Calu3 (cell line): Measurements from ENCODE around the gene CXCL17. TPM values are rescaled to one million over a fixed set of nuclear protein-coding genes. Genes with fewer than 3 reads are reported as not detected.

Source experiments
- BruUV-seq: library from RNA; stranded (reverse); fragments of 400-500 nt; replicated peaks from 2 replicates; lab custom pipeline; 2021; lab: Mats Ljungman, UMichigan
- CTCF ChIA-PET: fragments of 300-600 bp; sonication (Branson Sonifier 250); formaldehyde crosslinking; loops from one replicate; lab custom pipeline; 2022; ENCODE audit warnings: antibody characterized with exemption; lab: Charles Lee
- DNase-seq: peaks from one replicate; pipeline ENCODE4 v3.0.0; 2022
- H3K27ac Mint-ChIP-seq: one replicate; pipeline ENCODE4 v1.8.0; 2022; ENCODE audit warnings: mixed read lengths; ENCODE audit not compliant: unreplicated experiment
- H3K27me3 Mint-ChIP-seq: one replicate; pipeline ENCODE4 v1.8.0; 2022; ENCODE audit warnings: mixed read lengths; ENCODE audit not compliant: unreplicated experiment
- H3K36me3 Mint-ChIP-seq: one replicate; pipeline ENCODE4 v1.8.0; 2022; ENCODE audit warnings: mild to moderate bottlenecking, moderate library complexity, mixed read lengths; ENCODE audit not compliant: insufficient read depth, unreplicated experiment
- H3K4me1 Mint-ChIP-seq: one replicate; pipeline ENCODE4 v1.8.0; 2022; ENCODE audit warnings: mild to moderate bottlenecking, low read depth, mixed read lengths; ENCODE audit not compliant: unreplicated experiment
- H3K4me3 Mint-ChIP-seq: one replicate; pipeline ENCODE4 v1.8.0; 2022; ENCODE audit warnings: mild to moderate bottlenecking, low read depth, moderate library complexity, mixed read lengths; ENCODE audit not compliant: unreplicated experiment
- H3K9me3 Mint-ChIP-seq: one replicate; pipeline ENCODE4 v1.8.0; 2022; ENCODE audit warnings: low read depth, mixed read lengths; ENCODE audit not compliant: unreplicated experiment
- intact Hi-C: fragments of 100-400 bp; cut with micrococcal nuclease; formaldehyde crosslinking; loops from one replicate; pipeline ENCODE4 v1.10.0; 2022; ENCODE audit not compliant: unreplicated experiment
- total RNA-seq: library from RNA; stranded (reverse); gene quantifications from 2 replicates; pipeline ENCODE4 v1.2.3, GENCODE V29; 2022
- TF ChIP-seq, protein P1 (sequence below): fragments of 200-600 bp; IDR thresholded peaks from one replicate; pipeline ENCODE4 v1.8.0; 2022; ENCODE audit warnings: antibody characterized with exemption; ENCODE audit not compliant: unreplicated experiment

Gene CXCL17
- total RNA-seq, 1 experiment from 2014 or later = 4.0 TPM

DNA sequence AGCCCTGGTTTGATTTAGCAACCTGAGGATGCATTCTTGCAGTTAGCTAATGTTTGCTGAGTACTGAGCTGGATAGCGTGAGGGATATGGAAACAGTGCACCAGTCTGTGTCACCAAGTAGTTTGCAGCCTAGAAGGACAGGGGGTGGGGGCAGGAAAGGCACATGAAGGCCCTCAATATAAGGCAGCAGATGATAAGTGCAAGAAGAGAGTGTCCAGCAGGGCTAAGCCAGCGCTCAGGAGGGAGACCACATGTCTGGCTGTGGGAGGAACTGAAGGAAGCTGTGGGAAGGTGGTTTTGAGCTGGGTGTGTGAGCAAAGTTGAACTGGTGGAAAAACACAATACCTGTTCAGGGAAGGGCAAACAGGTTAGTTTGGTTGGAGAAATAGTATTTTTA, 1.7 kb downstream of the CXCL17 start:
- BruUV-seq = no TSS peak
- Mint-ChIP-seq H3K36me3 (peaks cover 7% of the 10 kb centered on the region), H3K4me1 (peaks cover 55% of the 10 kb centered on the region), H3K27ac (peak overlapping the region; percentile 37), H3K27me3 (no peaks in the 10 kb centered on the region), H3K4me3 (peak overlapping the region; percentile 17), H3K9me3 (no peaks in the 10 kb centered on the region)
- intact Hi-C loops = no loop called here
- TF ChIP-seq, protein P1, sequence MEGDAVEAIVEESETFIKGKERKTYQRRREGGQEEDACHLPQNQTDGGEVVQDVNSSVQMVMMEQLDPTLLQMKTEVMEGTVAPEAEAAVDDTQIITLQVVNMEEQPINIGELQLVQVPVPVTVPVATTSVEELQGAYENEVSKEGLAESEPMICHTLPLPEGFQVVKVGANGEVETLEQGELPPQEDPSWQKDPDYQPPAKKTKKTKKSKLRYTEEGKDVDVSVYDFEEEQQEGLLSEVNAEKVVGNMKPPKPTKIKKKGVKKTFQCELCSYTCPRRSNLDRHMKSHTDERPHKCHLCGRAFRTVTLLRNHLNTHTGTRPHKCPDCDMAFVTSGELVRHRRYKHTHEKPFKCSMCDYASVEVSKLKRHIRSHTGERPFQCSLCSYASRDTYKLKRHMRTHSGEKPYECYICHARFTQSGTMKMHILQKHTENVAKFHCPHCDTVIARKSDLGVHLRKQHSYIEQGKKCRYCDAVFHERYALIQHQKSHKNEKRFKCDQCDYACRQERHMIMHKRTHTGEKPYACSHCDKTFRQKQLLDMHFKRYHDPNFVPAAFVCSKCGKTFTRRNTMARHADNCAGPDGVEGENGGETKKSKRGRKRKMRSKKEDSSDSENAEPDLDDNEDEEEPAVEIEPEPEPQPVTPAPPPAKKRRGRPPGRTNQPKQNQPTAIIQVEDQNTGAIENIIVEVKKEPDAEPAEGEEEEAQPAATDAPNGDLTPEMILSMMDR = no peak
- DNase-seq = peak; percentile 60
- CTCF ChIA-PET = interaction anchor here (0.5 to 3.1 kb wide), 14 partner anchors 10 to 450 kb away, joined by 3 to 25 read pairs (median 5); partner anchors contain the start of gene CEACAM1

DNA sequence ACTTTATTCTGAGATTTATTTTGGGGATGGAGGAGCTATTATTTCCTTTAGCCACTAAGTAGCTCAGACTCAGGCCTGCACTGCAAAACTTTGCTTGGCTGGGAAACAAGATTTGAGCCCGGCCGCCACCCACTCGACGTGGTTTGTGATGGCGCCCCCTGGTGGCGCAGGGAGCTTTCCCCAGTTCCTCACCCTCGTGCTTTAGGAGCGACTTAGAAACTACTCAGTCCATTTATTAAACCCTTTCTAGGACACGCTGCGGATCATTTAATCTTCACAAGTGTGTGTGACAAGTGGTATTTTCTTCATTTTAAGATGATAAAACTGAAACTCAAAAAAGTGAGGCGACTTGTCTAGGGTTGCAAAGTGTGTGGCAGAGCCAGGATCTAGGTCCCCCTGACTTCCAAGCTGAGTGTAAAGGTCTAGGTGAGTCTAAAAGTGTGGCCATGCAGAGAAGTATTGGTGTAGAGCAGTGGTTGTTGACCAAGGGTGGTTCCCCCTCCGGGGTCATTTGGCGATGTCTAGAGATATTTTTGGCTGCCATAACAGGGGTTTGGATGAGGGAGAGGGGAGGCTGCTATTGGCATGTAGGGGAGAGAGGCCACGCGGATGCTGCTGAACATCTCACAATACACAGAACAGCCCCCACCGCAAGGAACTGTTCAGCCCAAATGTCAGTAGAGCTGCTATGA, 2.2 kb downstream of the CXCL17 start:
- TF ChIP-seq, protein P1 = peak; percentile 93
- intact Hi-C loops = no loop called here
- H3K4me1 Mint-ChIP-seq = peaks cover 55% of the 10 kb centered on the region
- H3K9me3 Mint-ChIP-seq = no peaks in the 10 kb centered on the region
- peaks cover 7% of the 10 kb centered on the region for H3K36me3 Mint-ChIP-seq
- no TSS peak for BruUV-seq
- H3K27ac Mint-ChIP-seq = peak overlapping the region; percentile 37
- DNase-seq = peak; percentile 92
- H3K4me3 Mint-ChIP-seq = peak overlapping the region; percentile 17
- CTCF ChIA-PET = interaction anchor here (0.6 to 3.1 kb wide), 17 partner anchors 10 to 161 kb away, joined by 3 to 25 read pairs (median 4); partner anchors contain the start of gene CEACAM1
- H3K27me3 Mint-ChIP-seq = no peaks in the 10 kb centered on the region

DNA sequence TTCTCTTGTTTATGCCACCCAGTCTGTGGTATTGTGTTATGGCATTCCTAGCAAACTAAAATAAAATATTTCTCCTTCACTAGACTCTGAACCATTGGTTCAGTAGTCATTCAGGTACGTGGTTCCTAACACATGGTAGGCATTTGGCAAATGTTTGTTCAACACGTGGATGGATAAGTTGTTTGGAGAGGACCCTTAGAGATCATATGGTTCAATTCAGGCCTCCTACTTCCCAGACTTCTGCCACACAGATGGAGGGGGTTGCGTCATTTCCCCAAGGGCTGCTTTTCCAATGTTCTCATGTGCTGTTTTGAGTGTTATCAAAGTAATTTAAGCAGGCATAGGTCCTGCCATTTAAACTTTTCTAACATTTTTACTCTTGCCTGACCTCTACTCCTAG, 6.7 kb downstream of the CXCL17 start:
- Mint-ChIP-seq H3K4me3 (no peak overlapping the region), H3K4me1 (peaks cover 36% of the 10 kb centered on the region), H3K9me3 (no peaks in the 10 kb centered on the region), H3K27ac (no peak overlapping the region), H3K27me3 (no peaks in the 10 kb centered on the region), H3K36me3 (peaks cover 7% of the 10 kb centered on the region)
- TF ChIP-seq, protein P1 = no peak
- DNase-seq = no peak
- BruUV-seq = no TSS peak
- intact Hi-C loops = loop anchor here (5.0 kb wide), 1 partner anchor 161 kb away; no protein-coding TSS in a partner anchor
- CTCF ChIA-PET = no interaction called here

DNA sequence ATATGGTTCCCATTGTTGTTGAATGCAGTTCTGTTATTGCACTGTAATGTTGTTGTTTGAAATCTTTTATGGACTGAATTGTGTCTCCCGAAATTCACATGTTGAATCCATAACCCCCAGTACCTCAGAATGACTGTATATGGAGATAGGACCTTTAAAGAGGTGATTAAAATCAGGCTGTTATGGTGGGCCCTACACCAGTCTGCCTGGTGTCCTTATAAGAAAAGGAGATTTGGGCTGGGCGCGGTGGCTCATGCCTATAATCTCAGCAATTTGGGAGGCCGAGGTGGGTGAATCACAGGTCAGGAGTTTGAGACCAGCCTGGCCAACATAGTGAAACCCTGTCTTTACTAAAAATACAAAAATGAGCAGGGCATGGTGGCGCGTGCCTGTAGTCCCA, 7.4 kb downstream of the CXCL17 start:
- H3K36me3 Mint-ChIP-seq = peaks cover 4% of the 10 kb centered on the region
- no peak for DNase-seq
- CTCF ChIA-PET = interaction anchor here (0.6 kb wide), 1 partner anchor 302 kb away, joined by 3 read pairs; no protein-coding TSS in a partner anchor
- no peaks in the 10 kb centered on the region for H3K9me3 Mint-ChIP-seq
- H3K4me3 Mint-ChIP-seq = no peak overlapping the region
- TF ChIP-seq, protein P1 = no peak
- H3K27ac Mint-ChIP-seq = no peak overlapping the region
- no peaks in the 10 kb centered on the region for H3K27me3 Mint-ChIP-seq
- intact Hi-C loops = loop anchor here (5.0 kb wide), 1 partner anchor 162 kb away; no protein-coding TSS in a partner anchor
- peaks cover 29% of the 10 kb centered on the region for H3K4me1 Mint-ChIP-seq
- no TSS peak for BruUV-seq
